Hindlimb muscle (tissue), 1 donor: ENCODE measurements around the gene APOBEC3C. TPM values are rescaled to one million over a fixed set of nuclear protein-coding genes. Genes with fewer than 3 reads are reported as not detected.
A peak's percentile ranks its signal among the peaks of the same experiment; 100 is the strongest.
"Not testable (repeated sequence)": the region's sequence is repeated elsewhere in the genome, so short reads cannot be mapped to it uniquely, and the experiment has no call there.

Experiments
- DNase-seq: peaks from one replicate; pipeline ENCODE4 v3.0.0-alpha.2; 2013
- polyA plus RNA-seq: library from polyadenylated mRNA; unstranded; fragments of 120-200 nt; gene quantifications from one replicate; pipeline ENCODE4 v1.2.1, GENCODE V29; 2013; ENCODE audit not compliant: insufficient read length

Gene APOBEC3C
- polyA plus RNA-seq, 1 donor, result 6.8 TPM

- no peak for DNase-seq
These were observed 29.8 kb upstream of the APOBEC3C start for GRCh38 chr22:38984224-38984623.

GRCh38 chr22:38984784-38985757 is 29.0 kb upstream of the APOBEC3C start:
- not testable (repeated sequence) for DNase-seq

GRCh38 chr22:38986629-38987028 is 27.4 kb upstream of the APOBEC3C start:
- no peak for DNase-seq

- no peak for DNase-seq
These were observed 26.7 kb upstream of the APOBEC3C start for GRCh38 chr22:38987171-38987895.

GRCh38 chr22:38989466-38989865 is 24.6 kb upstream of the APOBEC3C start:
- no peak for DNase-seq

- not testable (repeated sequence) for DNase-seq
These were observed 21.1 kb upstream of the APOBEC3C start for GRCh38 chr22:38992871-38993371.

- no peak for DNase-seq
These were observed 18.0 kb upstream of the APOBEC3C start for GRCh38 chr22:38996105-38996504.

GRCh38 chr22:38997518-38997917 is 16.5 kb upstream of the APOBEC3C start:
- DNase-seq, result no peak

- DNase-seq, result peak; percentile 81
These were observed 10.9 kb upstream of the APOBEC3C start for GRCh38 chr22:39003165-39003638.

GRCh38 chr22:39007177-39007576 is 6.9 kb upstream of the APOBEC3C start:
- no peak for DNase-seq

- DNase-seq, result not testable (repeated sequence)
These were observed 5.7 kb upstream of the APOBEC3C start for GRCh38 chr22:39008271-39008850.

- no peak for DNase-seq
These were observed 3.1 kb upstream of the APOBEC3C start for GRCh38 chr22:39010946-39011345.

GRCh38 chr22:39012533-39013511 is 1.2 kb upstream of the APOBEC3C start:
- no peak for DNase-seq

GRCh38 chr22:39013561-39013941 is 506 bp upstream of the APOBEC3C start:
- DNase-seq, result not testable (repeated sequence)

GRCh38 chr22:39014723-39015121 is 665 bp downstream of the APOBEC3C start:
- DNase-seq, result not testable (repeated sequence)

GRCh38 chr22:39016592-39016991 is 2.5 kb downstream of the APOBEC3C start:
- no peak for DNase-seq

- DNase-seq, result no peak
These were observed 3.7 kb downstream of the APOBEC3C start for GRCh38 chr22:39017596-39018365.

- not testable (repeated sequence) for DNase-seq
These were observed 6.1 kb downstream of the APOBEC3C start for GRCh38 chr22:39020021-39020651.

- no peak for DNase-seq
These were observed 7.6 kb downstream of the APOBEC3C start for GRCh38 chr22:39021552-39022250.
